ENCODE measurements around the gene MAP3K4.
"Not testable (repeated sequence)": the region's sequence is repeated elsewhere in the genome, so short reads cannot be mapped to it uniquely, and the experiment has no call there.

Gene MAP3K4

DNA sequence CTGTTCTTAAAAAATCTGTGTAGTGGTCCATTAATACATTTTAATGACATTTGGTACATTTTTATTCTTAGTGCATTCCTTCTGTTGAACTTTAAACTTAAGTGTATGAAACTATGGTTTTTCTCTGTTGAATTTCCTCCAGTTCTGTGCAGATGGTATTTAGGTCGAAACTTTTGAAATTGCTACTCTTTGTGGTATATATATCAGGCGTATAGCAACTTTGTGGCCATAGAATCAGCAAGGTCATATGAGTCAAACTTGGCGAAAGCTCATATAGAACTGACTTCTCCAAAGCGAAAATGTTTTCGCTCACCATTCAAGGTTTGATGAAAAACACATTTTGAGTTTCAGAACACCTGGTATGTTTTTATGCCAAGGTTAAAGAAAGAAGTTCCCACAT is 93.7 kb downstream of the MAP3K4 start:
- FAIRE-seq = no peak

DNA sequence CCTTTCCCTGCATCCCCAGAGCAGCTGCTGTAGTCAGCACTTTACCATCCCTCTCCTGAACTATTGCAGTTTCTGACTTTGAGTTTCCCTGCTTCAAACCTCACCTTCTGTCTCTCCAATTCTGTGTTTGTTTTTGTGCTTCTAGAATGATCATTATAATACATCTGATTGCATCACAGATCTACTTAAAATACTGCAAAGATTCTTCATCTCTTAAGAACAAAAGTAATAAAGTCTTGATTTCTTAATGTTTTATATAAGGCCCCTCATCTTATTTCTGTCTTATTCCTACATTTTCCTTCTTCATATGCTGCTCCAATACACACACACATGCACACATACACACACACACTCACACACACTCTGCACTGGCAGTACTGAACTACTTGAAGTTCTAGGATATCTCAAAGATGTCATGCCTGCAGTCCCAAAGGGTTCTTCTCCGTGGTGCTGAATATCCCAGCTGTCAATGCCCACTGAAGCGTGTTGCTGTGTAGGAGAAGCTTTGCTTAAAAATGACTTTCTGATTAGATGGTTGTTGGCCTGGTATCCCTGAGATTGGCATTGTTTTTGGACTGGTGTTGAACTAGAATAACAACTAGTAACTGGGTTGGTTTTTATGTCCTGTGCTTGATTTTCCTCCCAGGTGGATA is 97.2 kb downstream of the MAP3K4 start:
- FAIRE-seq = no peak

DNA sequence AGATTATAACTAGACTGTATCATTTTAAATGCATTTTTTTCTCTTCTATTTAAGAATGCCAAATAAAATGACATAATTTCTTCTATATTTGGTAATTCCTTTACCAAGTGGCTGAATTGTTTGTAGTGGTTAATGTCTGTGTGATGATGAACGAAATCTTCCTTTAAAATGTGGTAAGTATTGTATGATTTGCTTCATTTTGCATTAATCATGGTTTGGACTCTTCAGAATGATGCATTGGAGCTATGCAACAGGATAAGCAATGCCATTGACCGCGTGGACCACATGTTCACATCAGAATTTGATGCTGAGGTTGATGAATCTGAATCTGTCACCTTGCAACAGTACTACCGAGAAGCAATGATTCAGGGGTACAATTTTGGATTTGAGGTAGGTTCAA is 99.6 kb downstream of the MAP3K4 start:
- no peak for FAIRE-seq

DNA sequence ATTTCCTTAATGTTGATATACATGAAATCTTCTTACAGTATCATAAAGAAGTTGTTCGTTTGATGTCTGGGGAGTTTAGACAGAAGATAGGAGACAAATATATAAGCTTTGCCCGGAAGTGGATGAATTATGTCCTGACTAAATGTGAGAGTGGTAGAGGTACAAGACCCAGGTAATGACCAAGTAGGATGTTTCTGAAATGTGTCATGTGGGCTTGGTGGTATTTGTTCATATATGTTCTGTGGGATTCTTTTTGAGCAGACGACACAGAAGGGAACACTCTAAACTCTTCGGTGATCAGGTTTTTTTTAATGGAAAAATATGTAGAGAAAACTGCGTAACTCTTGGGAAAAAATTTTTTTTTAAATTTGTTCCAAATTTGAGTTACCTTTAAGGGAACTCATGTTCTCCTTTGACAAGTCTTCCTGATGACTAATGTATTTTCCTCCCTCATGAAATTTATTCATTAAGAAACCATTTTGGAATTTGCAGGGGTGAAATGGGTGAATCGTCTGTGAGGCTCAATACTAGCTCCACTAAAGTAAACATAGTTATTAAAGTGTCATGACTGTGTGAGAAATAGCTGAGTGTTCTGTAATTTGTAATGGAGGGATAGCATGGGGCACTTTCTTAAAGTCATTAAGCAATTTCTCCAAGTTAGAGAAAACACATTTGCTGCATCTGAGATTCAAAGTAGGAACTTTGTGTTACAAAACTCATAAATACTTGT is 100.6 kb downstream of the MAP3K4 start:
- no peak for FAIRE-seq

DNA sequence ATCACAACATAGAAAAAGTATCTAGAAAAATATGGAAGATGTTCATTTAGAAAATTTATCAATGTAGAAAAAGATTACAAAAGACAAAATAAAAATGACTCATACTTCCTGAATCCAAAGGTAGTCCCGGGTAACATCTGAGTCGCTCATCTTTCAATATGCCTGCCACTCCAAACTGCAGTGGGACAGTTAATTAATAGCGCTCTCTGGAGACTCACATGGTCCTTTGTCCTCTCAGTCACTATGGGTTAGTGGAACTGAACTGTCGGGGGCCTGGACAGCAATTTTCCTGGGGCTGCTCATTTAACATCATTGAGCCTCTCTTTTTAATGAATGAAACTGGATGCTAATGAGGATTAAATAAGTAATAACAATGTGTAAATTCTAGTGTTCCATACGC is 103.4 kb downstream of the MAP3K4 start:
- no peak for FAIRE-seq

DNA sequence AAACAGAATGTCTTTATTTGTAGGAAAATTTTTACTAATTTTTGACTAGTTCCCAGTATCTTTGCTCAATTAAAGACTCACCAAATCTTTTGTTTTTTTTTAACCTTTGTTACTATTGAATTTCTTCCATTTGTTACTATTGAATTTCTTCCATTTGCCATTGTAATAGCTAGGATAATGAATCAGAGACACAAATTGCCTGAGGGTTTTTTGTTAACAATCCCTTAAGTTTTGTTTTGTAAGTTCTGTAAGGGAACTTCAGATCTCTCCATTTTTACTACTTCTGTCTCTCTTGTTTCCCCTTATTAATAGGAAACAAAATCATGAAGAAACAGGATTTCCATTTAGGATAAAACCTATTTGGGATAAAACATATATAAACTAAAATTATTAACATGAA is 104.3 kb downstream of the MAP3K4 start:
- no peak for FAIRE-seq

DNA sequence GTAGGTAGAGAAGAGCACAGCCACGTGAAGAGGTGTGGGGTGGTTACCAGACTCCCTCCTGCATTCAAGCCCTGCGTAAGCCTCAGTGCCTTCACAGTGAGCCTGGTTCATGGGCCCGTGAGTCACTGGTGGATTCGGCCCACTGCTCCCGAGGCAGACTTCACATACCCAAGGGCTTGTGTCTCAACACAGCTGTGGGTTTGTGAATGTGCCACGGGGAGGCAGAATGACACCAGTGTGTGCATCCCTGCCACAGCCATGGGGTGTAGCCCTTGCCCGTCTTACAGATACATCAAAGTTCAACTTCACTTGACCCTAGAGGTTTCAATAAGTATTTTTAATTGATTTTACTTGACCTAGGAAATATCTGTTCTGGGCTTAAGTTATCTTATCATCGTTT is 108.5 kb downstream of the MAP3K4 start:
- no peak for FAIRE-seq

DNA sequence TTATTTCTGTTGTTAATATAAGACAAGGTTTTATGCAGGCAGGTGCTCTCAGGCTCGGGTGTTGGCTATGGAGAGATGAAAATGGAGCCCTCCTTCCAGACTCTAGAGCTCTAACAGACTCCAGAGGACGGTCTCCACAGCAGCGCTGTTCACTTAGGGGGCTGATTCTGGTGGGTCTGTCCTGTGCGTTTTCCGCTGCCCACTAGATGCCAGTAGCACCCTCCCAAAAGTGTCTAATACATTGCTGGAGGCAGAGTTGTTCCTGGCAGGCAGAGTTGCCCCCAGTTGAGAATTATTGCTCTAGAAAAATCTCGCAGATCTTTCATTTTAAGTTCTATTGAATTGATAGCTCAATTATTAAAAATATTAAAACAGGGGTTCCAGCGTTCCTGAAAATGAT is 109.9 kb downstream of the MAP3K4 start:
- FAIRE-seq = no peak

DNA sequence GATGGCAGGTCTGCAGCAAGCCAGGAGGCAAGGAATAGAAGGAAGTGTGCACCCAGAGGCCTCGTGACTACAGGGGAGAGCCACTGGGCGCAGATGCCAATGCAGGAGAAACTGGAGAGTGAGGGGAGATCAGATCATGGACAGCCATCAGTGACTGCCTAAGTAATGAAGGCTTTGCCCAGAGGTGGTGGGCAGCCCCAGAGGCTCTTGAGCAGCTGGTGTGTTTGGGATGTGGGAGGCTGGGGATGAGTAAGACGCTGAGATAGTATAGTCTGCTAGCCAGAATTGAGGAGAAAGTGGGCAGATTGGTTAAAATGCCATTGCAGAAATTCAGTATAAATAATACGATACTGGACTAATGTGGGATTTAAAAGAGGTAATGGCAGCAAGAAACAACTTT is 111.9 kb downstream of the MAP3K4 start:
- FAIRE-seq = no peak

DNA sequence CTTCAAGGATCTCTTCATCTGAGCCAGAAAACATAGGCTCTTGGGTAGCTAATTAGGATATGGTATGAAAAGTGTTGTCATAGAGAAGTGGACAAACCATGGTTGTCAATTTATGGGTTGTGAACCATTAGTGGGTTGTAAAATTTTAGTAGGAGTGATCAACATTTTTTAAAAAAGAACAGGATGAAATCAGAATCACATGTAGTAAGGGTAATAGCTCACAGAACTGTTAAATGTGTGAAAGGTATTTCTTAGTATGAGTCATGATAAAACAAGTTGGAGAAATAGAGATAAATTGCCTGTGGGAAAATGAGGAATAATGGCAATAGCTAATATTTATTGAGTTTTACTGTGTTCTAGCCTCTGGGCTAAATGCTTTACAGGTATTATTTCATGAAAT is 113.4 kb downstream of the MAP3K4 start:
- no peak for FAIRE-seq

DNA sequence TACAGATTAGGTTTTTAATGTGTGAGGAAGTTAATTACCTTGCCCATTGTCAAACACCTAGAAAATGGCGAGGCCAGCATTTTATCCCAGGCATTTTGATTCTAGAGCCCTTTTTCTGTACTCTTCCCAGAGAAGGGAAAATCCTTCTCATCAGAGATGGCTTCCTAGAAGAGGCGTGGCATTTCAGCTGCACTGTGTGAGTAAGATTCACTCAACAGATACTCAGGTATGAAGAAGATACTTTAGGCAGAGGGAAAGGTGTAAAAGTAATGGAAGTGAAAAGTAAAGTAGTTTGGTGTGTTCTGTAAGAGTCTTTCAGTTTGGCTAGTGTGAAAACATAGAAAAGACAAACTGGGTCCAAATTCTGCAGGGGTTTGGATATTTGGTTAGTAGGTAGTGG is 113.8 kb downstream of the MAP3K4 start:
- FAIRE-seq = no peak

DNA sequence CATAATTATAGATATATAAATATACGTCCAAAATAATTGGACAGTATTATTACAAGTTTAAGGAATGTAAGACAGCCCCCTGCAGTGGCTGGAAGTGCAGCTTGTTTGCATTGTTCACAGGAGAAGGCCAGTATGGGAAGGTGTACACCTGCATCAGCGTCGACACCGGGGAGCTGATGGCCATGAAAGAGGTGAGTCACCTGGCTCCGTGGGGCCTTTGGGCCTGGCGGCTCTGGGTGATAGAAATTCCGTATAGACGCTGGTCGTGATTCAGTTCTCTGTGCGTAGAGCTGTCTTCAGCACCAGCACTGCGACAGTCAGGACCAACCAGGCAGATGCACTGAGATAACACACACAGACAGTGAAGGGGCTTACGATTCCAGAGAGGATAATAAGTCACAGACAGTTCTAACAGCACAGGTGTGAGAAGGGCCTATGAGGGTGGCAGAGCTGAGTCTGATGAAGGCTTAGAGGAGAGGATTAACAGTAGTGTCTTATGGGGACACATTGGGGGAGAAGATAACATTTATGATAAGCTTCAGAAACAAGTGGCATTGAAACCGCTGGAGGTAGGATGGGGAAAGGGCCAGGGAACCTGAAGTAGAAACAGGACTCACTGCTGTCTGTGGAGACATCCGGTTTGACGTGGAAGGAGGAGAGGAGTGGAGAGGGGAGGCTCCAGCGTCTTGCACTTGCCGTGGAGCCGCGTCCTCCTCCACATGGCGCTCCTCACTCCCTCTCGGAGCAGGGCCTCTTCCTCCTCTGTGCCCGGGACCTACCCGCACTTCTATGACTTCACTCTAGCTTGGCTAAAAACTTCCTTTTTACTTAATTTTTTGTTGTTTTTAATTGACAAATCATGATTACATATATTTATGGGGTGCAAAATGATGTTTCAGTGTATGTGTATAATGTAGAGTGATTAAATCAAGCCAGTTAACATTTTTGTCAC is 116.5 kb downstream of the MAP3K4 start:
- FAIRE-seq = no peak

DNA sequence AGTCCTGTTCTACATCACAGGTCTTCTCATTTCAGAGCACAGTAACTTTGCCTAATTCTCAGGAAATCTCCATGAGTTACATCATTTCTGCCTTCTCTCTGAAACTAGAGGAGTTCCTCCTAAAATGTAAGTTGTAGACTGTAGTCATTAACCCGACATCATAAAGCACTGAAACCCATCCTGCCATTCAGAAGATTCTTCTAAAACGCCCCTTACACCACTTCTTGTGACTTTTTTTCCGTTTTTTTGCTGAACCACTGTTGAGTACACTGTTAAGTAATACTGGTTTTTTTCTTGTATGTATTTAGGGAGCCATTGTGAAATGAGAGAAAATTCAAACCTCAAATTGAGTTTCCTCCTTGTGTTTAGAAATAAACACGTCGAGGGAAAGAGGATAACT is 117.3 kb downstream of the MAP3K4 start:
- FAIRE-seq = no peak

DNA sequence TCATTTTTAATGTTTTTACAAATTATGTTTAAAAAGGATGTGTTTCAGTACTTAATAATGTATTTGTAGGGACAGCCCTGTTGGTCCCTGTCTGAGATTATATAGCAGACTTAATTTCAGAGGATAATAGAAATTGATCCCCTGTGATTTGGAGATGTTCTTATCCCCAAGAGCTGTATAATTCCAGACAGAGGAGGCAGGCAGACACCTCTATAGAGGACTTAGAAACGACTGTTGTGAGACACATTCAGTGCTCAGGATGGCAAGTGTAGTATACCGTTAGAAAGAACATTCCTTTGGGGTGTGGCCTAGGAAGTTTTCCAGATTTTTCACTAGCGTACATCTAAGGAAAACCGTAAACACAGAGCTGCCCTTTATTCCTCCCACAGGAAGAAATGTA is 117.8 kb downstream of the MAP3K4 start:
- no peak for FAIRE-seq

DNA sequence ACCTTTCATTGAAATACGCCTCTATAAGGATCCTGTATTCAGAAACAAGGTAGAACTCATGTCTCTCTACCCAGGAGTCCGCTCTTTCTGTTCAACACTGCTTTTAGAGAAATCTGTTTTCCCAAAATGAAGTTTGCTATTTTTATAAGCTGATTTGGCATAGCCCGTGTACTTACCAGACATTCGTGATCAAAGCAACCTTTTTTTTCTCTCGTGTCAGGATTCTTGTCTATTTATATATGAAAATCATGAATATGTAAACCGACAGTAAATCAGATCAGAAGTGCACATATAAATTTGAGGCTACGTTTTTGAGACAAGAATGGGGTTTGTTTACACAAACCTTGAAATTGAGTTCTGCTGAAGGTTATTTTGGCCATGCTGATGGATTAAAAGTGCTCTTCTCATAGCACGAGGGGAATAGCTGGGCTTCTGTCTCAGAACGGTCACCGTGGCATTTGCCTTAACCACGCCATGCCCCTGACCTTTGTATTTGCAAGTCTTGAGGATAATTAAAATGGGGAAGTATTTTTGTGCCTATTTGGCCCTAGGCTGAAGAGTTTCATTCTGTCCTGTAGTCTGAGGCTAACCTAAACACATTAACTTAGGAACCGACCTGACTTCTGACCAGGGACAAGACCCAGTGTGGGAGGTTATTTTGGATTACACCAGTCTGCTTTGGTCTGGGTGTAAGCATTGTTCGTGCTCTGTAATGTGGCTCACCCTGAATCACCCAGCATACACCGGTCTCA is 118.6 kb downstream of the MAP3K4 start:
- no peak for FAIRE-seq

DNA sequence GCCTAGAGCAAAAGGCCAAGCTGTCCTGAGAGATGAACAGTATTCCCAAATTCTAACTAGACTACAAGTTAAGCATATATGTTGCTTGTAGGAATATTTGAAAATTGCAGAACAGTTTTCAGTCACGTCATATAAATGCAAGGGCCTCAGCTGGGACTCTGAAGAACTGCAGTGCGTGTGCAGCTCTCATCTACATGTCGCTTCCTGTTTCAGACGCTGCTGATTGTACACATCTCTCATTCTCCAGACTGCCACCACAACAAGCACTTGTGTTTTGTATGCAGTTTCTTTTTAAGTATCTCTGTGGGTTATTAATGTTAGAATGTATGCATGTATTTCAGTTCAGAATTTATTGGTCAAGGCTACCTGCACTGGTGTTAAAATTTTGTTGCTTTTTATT is 119.7 kb downstream of the MAP3K4 start:
- no peak for FAIRE-seq

DNA sequence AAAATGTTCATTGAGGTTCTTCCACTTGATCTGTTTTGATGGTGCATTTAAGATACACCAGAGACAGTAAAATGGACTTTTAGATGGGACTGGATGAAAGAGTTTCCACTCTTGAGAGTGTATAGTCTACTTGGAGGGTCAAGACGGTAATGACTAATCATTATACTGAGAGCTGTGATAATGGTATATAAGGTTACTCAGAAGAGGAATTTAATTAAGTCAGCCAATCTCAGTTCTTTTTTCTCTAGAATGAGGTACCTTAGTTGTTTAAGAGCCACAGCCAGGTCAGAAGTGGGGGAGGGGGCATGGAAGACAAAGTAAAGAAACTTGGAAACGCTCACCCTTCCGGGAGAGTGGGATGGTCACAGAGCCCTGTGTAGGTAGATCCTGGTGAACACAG is 123.9 kb downstream of the MAP3K4 start:
- FAIRE-seq = no peak

DNA sequence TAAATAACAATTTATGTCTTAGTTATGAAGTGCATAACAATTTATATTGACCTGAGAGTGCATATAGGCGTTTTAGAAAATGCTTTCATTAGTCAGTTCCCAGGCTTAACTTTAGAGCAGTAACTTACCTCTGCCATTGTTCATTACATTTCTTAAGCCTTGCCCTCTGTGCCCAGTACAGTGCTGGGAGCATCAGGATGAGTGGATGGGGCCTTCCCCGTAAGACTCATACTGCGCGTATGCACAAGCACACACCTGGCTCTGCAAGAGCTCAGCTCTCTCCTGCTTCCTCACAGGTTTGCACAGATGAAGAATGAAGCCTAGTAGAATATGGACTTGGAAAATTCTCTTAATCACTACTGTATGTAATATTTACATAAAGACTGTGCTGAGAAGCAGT is 125.0 kb downstream of the MAP3K4 start:
- no peak for FAIRE-seq

DNA sequence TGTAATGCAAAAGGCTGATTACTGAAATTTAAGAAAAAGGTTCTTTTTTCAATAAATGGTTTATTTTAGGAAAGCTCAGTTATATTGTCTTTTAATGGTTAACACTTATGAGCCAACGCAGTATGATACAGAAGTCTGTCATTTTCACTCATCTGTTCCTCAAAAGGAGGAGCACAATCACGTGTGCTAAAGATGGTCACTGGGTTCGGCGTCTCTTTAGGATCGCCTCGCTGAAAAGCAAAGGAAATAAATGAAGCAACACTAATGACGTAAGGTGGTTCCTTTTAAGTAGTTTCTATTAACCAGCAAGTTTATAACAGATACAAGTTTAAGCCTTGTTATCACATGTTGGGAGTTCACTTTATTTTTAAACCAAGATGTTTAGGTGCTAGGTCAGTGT is 125.7 kb downstream of the MAP3K4 start:
- no peak for FAIRE-seq

DNA sequence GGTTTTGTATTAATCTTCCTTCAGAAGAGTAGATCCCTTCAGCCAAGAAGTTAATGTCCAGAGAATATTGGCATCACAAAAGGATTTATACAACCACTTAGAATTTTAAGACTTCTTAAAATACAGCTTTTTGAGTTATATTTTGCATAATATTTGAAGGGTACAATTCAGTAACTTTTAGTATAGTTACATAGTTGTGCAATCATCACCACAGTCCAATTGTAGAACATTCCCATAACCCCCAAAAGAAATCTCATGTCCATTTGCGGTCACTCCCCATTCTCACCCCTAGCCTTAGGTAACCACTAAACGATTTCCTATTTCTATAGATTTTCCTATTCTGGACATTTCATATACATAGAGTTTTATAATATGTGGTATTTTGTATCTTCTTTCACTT is 126.4 kb downstream of the MAP3K4 start:
- FAIRE-seq = no peak

DNA sequence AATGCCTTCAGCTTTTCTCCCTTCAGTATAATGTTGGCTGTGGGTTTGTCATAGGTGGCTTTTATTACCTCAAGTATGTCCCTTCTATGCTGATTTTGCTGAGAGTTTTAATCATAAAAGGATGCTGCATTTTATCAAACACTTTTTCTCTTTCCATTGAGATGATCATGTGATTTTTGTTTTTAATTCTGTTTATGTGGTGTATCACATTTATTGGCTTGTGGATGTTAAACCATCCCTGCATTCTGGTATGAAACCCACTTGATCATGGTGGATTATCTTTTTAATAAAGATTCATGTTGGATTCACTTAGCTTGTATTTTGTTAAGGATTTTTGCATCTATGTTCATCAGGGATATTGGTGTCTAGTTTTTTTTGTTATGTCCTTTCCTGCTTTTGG is 131.8 kb downstream of the MAP3K4 start:
- FAIRE-seq = not testable (repeated sequence)

DNA sequence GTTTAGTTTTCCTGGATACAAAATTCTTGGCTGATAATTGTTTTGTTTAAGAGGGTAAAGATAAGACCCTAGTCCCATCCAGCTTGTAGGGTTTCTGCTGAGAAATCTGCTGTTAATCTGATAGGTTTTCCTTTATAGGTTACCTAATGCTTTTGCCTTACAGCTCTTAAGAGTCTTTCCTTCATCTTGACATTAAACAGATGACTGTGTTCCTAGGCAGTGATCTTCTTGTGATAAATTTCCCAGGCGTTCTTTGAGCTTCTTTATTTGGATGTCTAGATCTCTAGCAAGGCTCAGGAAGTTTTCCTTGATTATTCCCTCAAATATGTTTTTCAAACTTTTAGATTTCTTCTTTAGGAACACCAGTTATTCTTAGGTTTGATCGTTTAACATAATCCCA is 134.0 kb downstream of the MAP3K4 start:
- no peak for FAIRE-seq

Data from colon (tissue), 2 donors.